Activated CD8-positive, alpha-beta memory T cell treated with anti-CD3 and anti-CD28 coated beads, Interleukin-2, amount 50 U/mL, for 4 hours (primary cell): ENCODE results near the gene SMPD4.
"Not testable (repeated sequence)": the region's sequence is repeated elsewhere in the genome, so short reads cannot be mapped to it uniquely, and the experiment has no call there.

Source experiments
- DNase-seq: peaks from one replicate; pipeline ENCODE4 v3.0.0-alpha.2; 2020

SMPD4 gene

GRCh38 chr2:130155956-130156623 is 25.3 kb downstream of the SMPD4 start:
- not testable (repeated sequence) for DNase-seq

DNA sequence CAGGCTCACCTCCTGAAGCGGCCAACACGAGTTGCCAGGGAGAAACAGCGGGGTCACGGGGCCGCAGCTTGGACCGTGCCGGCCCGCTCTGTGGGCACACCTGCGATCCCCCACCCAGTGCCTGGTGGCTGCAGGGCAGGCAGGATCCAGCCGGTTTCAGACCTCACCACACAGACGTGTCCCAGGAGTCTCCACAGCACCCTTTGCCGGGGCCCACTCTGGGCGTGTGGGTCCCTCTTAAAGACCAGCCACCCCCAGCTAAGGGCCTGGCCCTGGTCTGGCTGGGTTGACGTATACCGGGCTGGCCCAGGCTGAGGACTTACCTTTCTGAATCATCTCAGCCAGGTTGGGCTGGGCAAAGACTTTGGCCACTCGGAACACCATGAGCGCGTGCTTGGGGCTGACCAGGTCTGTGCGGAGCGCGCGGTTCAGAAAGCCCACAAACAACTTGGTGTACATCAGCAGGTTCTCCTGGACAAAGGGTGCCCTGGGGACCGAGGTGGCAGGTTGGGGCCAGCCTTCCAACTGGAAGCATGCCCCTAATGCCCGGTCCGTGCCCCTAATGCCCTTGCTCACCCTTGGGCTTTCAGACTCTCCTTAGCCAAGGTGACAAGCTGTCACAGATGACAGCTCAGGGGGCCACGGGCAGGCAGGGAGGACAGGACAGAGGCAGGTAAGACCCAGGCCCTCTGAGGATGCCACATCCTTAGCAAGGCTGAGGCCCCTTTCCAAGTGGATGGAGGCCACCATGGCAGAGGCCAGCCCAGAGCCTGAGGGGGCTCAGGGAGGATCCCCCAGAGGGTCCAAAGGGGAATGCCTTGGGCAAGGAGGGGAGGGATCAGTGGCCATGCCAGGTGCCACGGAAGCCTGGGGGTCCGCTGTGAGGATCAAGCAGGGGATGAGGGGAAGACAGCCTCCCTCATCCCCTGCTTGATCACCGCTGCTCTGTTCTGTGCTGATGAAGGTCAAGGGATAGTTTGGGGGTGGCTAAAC is 26.3 kb downstream of the SMPD4 start:
- no peak for DNase-seq

DNA sequence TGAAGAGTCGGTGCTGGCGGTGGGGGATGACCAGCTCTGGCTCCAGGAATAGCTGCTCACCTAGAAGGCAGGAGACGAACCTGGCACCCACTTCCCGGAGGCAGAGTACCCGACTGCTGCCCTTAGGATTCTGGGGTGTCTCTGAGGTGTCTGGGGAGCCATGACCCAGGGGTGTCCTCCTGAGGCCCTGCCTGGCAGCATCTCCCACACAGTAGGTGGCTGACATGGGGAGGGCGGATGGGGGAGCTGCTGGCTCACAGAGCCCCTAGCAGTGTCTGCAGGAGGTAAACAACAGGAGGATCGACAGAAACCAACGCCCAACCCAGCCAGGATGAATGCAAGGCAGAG is 27.0 kb downstream of the SMPD4 start:
- not testable (repeated sequence) for DNase-seq

GRCh38 chr2:130153721-130154422 is 27.5 kb downstream of the SMPD4 start:
- DNase-seq = not testable (repeated sequence)

DNA sequence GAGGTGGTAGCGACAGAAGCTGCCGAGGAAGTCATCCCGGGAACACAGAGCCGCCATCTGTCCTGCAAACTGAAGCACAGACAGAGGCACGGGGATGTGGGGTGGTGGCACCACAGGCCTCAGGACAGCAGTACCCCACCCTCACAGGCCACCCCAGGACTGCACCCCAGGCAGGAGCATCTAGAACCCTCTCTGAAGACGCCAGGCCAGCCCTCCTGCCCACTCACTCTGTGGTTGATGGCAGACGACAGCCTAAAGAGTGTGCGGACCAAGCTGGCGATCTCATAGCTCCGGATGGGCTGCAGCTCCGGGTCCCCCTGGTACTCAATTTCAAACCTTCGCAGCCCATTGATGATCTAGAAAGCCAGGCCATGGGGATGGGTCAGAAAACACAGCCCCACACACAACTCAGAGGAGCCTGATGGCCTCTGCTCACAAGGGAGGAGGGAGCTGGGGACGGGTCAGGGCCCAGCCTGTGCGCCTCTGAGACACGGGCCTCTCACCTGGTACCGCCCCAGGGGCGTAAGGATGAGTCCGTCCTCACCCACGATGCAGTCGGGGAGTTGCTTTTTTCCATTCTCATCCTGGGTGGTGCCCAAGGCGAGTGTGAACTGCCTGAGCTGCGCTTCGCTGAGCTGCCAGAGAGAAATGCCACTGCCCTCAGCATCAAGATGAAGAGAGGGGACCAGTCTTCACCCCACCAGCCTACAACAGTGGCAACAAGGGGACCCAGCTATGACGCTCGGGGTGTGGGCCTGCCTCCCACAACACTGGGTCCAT is 28.4 kb downstream of the SMPD4 start:
- DNase-seq = no peak

- DNase-seq = not testable (repeated sequence)
Observed at GRCh38 chr2:130152136-130152815, 29.1 kb downstream of the SMPD4 start.

DNA sequence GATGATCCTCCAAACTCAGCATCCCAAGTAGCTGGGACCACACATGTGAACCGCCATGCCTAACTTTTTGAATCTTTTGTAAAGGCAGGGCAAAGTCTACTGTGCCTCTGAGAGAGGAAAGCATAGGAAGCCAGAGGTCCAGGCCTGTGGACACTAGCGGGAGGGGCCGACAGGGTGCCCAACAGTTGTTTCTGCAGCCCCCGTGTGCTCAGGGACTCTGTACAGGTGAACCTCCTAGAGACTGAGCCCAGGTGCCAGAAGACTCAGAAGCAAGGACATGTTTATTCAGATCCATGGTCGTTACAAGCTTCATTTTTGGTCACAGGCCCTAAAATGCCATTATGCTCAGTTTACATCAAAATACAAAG is 30.3 kb downstream of the SMPD4 start:
- not testable (repeated sequence) for DNase-seq

DNA sequence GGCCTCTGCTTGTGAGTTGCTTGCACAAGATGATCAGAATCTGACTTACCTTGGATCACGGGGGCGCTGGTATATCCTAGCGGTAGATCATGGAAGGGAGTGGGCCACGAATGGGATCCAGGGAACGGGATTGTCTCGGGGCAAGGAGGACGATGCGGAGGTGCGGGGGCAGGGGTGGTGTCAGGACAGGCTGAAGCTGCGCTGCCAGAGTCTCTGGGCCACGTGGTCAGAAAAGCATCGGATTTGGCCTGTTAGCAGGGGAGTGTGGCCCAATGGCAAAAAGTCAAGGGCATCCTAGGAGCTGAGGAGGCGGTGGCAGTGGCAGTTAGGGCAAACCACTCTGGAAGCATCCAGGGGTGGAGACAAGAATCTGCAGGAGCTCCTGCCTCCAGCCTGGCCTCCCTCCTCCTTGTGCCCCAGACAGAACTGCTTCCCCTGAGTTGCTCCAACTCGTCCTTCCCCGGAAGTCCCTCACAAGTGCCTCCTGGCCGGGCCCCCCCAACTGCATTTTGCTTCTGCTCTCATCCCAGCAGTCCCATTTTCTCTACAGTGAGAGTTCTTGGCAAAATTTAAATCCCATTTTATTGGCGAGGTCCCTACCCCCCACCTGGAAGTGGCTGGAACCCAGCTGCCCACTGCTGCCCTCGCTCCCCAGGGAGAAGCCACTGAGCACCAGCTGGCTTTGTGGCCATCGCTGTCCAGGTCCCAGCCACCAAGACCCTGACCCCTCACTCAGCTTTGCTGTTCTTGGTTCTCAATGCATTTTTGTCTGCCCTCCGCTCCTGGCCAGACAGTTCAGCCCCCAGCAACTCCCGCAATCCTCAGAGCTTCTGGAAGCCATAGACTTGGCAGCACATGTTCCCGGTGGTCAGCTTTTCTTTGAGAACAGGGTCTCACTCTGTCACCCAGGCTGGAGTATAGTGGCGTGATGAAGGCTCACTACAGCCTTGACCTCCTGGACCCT is 30.9 kb downstream of the SMPD4 start:
- no peak for DNase-seq

DNA sequence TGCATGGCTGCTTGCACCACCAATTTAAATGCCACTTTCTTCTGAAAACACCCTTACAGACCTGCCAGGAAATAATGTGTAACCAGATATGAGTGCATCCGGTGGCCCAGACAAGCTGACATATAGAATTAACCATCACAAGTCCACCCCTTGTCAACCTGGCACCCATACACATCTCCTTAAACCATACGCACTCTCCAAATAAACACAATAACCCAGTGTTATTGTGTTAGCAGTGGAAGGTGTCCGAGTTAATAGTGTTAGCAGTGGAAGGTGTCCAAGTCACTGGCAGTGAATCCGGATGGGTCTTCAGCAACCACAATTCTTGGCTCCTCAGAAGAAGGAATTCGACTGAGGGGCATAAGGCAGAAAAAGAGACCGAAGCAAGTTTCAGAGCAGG is 32.9 kb downstream of the SMPD4 start:
- DNase-seq = not testable (repeated sequence)

GRCh38 chr2:130145006-130145414 is 36.4 kb downstream of the SMPD4 start, which contains the start of gene CCDC74B:
Gene CCDC74B (minus strand): TSS chr2:130145112. CDS start chr2:130144996, 116 bp downstream.
- DNase-seq = peak; percentile 61

DNA sequence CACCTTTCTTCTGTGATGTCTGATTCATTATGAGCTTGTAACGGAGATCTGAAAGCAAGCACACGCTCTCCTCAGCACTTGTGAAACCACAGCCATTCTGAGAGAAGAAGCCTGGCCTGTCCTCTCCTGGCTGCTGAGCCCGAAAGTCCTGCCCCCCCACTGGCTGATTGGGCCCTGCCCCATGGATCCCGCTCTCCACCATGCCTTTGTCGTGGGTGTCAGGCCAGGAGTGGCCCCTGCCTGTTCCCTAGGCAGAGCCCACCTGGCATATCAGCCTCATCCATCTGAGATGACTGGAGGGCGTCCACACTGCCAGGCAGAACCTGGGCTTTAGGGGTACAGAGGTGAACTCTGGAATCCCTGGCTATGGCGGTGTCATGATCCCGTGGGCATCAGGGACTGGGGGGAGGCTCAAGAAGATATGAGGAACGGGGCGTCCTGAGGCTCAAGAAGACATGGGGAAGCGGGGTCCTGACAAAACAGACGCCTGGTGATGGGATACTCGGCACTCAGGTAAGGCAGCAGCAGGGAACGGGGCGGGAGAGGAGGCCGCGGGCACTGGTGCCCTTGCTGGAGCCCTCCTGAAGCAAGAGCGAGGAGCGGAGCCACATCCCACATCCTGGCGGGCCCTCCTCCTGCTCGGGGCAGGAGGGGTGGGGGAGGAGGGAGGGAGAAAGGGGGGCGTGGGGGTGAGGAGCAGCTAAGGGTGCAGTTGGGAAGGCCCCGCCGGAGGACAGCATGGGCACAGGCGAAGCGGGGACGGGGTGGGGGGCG is 37.9 kb downstream of the SMPD4 start:
- DNase-seq = not testable (repeated sequence)

- not testable (repeated sequence) for DNase-seq
Observed at GRCh38 chr2:130142396-130143265, 38.8 kb downstream of the SMPD4 start.

GRCh38 chr2:130141645-130142370 is 39.6 kb downstream of the SMPD4 start:
- not testable (repeated sequence) for DNase-seq

GRCh38 chr2:130141002-130141401 is 40.4 kb downstream of the SMPD4 start:
- DNase-seq = not testable (repeated sequence)

DNA sequence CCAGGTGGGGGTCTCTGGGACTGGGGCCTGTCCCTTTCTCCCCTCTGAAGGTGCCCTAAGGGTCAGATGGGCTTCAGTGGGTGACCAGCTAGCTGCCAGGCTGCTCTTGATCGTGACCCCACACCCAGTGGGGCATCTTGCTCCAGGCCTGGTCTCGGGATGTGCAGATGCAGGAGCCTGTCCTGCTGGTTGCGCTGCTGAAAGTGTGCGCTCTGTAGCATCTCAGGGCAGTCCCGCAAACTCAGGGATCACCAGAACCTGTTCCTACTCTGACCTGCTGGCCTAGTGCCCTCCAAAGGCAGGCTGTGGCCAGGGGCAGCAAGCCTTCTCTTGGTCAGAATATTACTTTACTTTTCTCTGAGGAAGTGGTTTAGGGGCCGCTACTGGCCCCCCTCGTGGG is 40.9 kb downstream of the SMPD4 start:
- not testable (repeated sequence) for DNase-seq

DNA sequence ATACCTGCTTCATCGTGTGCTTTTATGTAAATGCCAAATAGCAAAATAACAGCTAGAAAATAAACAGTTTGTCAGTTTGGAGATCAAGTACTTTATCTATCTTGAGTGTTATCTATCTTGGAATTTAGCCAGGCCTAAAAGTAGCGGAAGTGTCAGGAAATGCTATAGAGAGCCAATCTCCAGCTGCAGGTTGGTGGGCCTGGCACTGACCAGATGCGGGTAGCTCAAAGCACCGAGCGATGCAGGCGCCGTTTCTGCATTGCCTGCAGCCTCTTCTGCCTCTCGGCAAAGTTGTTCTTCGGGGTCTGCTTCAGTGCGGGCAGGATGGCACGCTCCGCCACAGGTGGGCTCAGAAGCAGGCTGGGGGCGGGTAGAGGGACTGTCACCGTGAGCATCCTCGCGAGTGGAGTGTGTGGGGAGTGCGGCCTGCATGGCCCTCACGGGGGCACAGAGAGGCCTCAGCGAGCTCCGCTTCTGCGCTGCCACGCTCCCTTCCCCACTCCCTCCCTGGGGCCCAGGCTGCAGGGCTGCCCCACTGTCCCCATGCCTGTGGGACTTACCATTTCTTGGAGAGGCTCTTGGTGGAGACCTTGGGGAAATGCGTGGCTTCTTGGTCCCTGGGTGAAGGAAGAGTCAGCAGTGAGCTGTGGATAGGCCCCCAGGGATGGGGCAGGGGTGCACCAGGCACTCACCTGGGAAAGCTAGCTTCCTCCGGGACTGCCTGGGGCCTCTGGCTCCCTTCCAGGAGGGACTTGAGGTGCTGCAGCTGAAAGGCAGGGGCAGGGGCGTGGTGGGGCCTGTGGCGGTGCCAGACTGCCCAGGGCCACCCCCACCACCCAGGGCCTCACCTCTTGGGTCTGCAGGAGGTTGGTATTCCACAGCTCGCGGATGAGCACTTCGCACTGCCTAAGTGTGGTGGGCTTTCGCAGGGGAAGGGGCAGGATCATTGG is 41.8 kb downstream of the SMPD4 start:
- DNase-seq = not testable (repeated sequence)

- not testable (repeated sequence) for DNase-seq
Observed at GRCh38 chr2:130138841-130139251, 42.6 kb downstream of the SMPD4 start.
